Measurements from ENCODE around the gene TPK1. TPM values are rescaled to one million over a fixed set of nuclear protein-coding genes. Genes with fewer than 3 reads are reported as not detected.

The TPK1 gene
- total and polyA plus RNA-seq, 2 of the 13 experiments (the other 11 are each of a cell fraction or from before 2014, with no cell fraction given), result 1.0 to 1.2 TPM

GRCh38 chr7:144885478-144885877 is 49.6 kb upstream of the TPK1 start (continued):
- TF ChIP-seq ZNF782 (CRISPR knock-in tag; IDR thresholded peaks at IDR 0.05; ENCODE audit: borderline replicate concordance), result no peak

GRCh38 chr7:144884896-144885295 is 49.0 kb upstream of the TPK1 start:
- WGBS (ENCODE audit: low lambda C conversion rate), result 0% methylated on average over 2 of the region's 2 CpGs
- no peak for ATAC-seq
- Histone ChIP-seq H3K27ac (ENCODE audit: extremely low read length, insufficient read depth, low read length) (no peak overlapping the region), H3K9ac (ENCODE audit: insufficient read depth, low read depth, low read length) (no peak overlapping the region), H3K4me1 (ENCODE audit: insufficient read depth, low read length) (no peaks in the 10 kb centered on the region), H3K36me3 (replicated peaks in 1 of 2; ENCODE audit: control insufficient read depth in 1 of 2, insufficient read depth in 2 of 2, low read length in 2 of 2) (no peaks in the 10 kb centered on the region), H3K9me3 (ENCODE audit: low read length) (no peaks in the 10 kb centered on the region), H3K27me3 (ENCODE audit: control insufficient read depth in 1 of 2, insufficient read depth in 2 of 2, low read length in 2 of 2) (no peaks in the 10 kb centered on the region), H3K4me3 (replicated peaks in 1 of 3; ENCODE audit: insufficient read depth in 1 of 3, low read depth in 2 of 3, low read length in 3 of 3) (no peak overlapping the region), H2AFZ (ENCODE audit: low read length) (no peak overlapping the region), H3K4me2 (ENCODE audit: low read depth, low read length) (no peak overlapping the region), H3K79me2 (ENCODE audit: insufficient read depth, low read length) (no peaks in the 10 kb centered on the region), H4K20me1 (ENCODE audit: insufficient read depth, low read length) (no peaks in the 10 kb centered on the region)
- ChIA-PET POLR2A (no interaction called here), CTCF (ENCODE audit: low intra/inter-chr PET ratio, low total read pairs) (no interaction called here)
- in situ Hi-C loops (cut with HindIII; ENCODE audit: extremely low pct_ligation_motif_present, low pct_unique_long_range_greater_than_20kb) (no loop called here), intact Hi-C loops (cut with micrococcal nuclease; ENCODE audit: unreplicated experiment) (no loop called here)
- no peak for DNase-seq (ENCODE audit: low spot score)
- no peak for TF ChIP-seq ZNF629 (CRISPR knock-in tag; conservative IDR thresholded peaks at IDR 0.05)
- no peak for TF ChIP-seq ZMYM3 (CRISPR knock-in tag; IDR thresholded peaks at IDR 0.05)
- no peak for TF ChIP-seq KLF13 (CRISPR knock-in tag; IDR thresholded peaks at IDR 0.05)
- TF ChIP-seq SP2 (CRISPR knock-in tag; IDR thresholded peaks at IDR 0.05), result no peak
- no peak for TF ChIP-seq ZNF383 (CRISPR knock-in tag; IDR thresholded peaks at IDR 0.05; ENCODE audit: borderline replicate concordance)
- FAIRE-seq, result no peak
- BruUV-seq (replicated peaks), result no TSS peak

- Histone ChIP-seq H2AFZ (ENCODE audit: low read length) (no peak overlapping the region), H3K4me3 (replicated peaks in 1 of 3; ENCODE audit: insufficient read depth in 1 of 3, low read depth in 2 of 3, low read length in 3 of 3) (no peak overlapping the region), H3K27ac (ENCODE audit: extremely low read length, insufficient read depth, low read length) (no peak overlapping the region), H3K9me3 (ENCODE audit: low read length) (no peaks in the 10 kb centered on the region), H3K9ac (ENCODE audit: insufficient read depth, low read depth, low read length) (no peak overlapping the region), H3K27me3 (ENCODE audit: control insufficient read depth in 1 of 2, insufficient read depth in 2 of 2, low read length in 2 of 2) (no peaks in the 10 kb centered on the region), H3K36me3 (replicated peaks in 1 of 2; ENCODE audit: control insufficient read depth in 1 of 2, insufficient read depth in 2 of 2, low read length in 2 of 2) (no peaks in the 10 kb centered on the region), H3K4me2 (ENCODE audit: low read depth, low read length) (no peak overlapping the region), H4K20me1 (ENCODE audit: insufficient read depth, low read length) (no peaks in the 10 kb centered on the region), H3K79me2 (ENCODE audit: insufficient read depth, low read length) (no peaks in the 10 kb centered on the region), H3K4me1 (ENCODE audit: insufficient read depth, low read length) (no peaks in the 10 kb centered on the region)
- ATAC-seq, result no peak
- ChIA-PET POLR2A (no interaction called here), CTCF (ENCODE audit: low intra/inter-chr PET ratio, low total read pairs) (no interaction called here)
- WGBS (ENCODE audit: low lambda C conversion rate), result 22% methylated on average over 13 of the region's 13 CpGs
- DNase-seq (ENCODE audit: low spot score), result no peak
- no peak for TF ChIP-seq SRSF9 (IDR thresholded peaks at IDR 0.05; ENCODE audit: borderline replicate concordance, insufficient read depth, low read depth, low read length, poor library complexity, severe bottlenecking)
- TF ChIP-seq CHD2 (IDR thresholded peaks at IDR 0.05; ENCODE audit: low read depth, low read length), result 0 out of 2 replicates have a peak, but pooled peaks have one; percentile 52
- FAIRE-seq, result no peak
- no TSS peak for BruUV-seq (replicated peaks)
- intact Hi-C loops (cut with micrococcal nuclease; ENCODE audit: unreplicated experiment) (no loop called here), in situ Hi-C loops (cut with HindIII; ENCODE audit: extremely low pct_ligation_motif_present, low pct_unique_long_range_greater_than_20kb) (no loop called here)
Observed at GRCh38 chr7:144873316-144873845, 37.5 kb upstream of the TPK1 start.

Data from HepG2 (cell line).